Lower lobe of right lung (tissue), 1 donor: Measurements from ENCODE around the gene PIAS3. TPM values are rescaled to one million over a fixed set of nuclear protein-coding genes. Genes with fewer than 3 reads are reported as not detected.

Source experiments
- microRNA-seq: library from miRNA; unstranded; fragments of <30 nt; microRNA quantifications from one replicate; pipeline ENCODE4 v1.2.0, GENCODE V29; 2020; ENCODE audit warnings: borderline number of aligned reads
- total RNA-seq: library from RNA; stranded (reverse); fragmentation: NEBNext Ultra II Directional; extraction: Animal tissue kit (Norgen Biotek cat#: 25700); gene quantifications from one replicate; pipeline ENCODE4 v1.2.1, GENCODE V29; 2021
- donor health status: DM: no; HTN: yes; CAD: no; lungs with severe emphysema.

The PIAS3 gene
- total RNA-seq, 1 donor from 2014 or later = 27.7 TPM

Small RNA genes lying within 50 kb of the gene (microRNA-seq; reads per million reads assigned to microRNA genes)
- not detected for gene MIR6736

Other genes with a start within 250 kb of the PIAS3 start
- not detected for gene PDZK1, start 151.7 kb downstream of the PIAS3 start, total RNA-seq
- 1.1 TPM for gene CD160, start 139.6 kb downstream of the PIAS3 start, total RNA-seq
- 14.2 TPM for gene RNF115, start 35.0 kb downstream of the PIAS3 start, total RNA-seq
- 26.3 TPM for gene POLR3C, start 34.9 kb downstream of the PIAS3 start, total RNA-seq
- gene NUDT17, start 13.5 kb downstream of the PIAS3 start, total RNA-seq = 2.5 TPM
- gene ANKRD35, start 26.8 kb upstream of the PIAS3 start, total RNA-seq = 1.5 TPM
- gene ITGA10, start 51.0 kb upstream of the PIAS3 start, total RNA-seq = 7.7 TPM
- gene PEX11B, start 59.6 kb upstream of the PIAS3 start, total RNA-seq = 28.6 TPM
- gene RBM8A, start 68.4 kb upstream of the PIAS3 start, total RNA-seq = 109 TPM
- 30.9 TPM for gene LIX1L, start 98.9 kb upstream of the PIAS3 start, total RNA-seq
- gene ANKRD34A, start 105.5 kb upstream of the PIAS3 start, total RNA-seq = 0.41 TPM
- 25.4 TPM for gene POLR3GL, start 105.6 kb upstream of the PIAS3 start, total RNA-seq
- 1,554 TPM for gene TXNIP, start 137.5 kb upstream of the PIAS3 start, total RNA-seq
- gene HJV, start 162.7 kb upstream of the PIAS3 start, total RNA-seq = not detected